ENCODE data around the gene SCT.

DNA sequence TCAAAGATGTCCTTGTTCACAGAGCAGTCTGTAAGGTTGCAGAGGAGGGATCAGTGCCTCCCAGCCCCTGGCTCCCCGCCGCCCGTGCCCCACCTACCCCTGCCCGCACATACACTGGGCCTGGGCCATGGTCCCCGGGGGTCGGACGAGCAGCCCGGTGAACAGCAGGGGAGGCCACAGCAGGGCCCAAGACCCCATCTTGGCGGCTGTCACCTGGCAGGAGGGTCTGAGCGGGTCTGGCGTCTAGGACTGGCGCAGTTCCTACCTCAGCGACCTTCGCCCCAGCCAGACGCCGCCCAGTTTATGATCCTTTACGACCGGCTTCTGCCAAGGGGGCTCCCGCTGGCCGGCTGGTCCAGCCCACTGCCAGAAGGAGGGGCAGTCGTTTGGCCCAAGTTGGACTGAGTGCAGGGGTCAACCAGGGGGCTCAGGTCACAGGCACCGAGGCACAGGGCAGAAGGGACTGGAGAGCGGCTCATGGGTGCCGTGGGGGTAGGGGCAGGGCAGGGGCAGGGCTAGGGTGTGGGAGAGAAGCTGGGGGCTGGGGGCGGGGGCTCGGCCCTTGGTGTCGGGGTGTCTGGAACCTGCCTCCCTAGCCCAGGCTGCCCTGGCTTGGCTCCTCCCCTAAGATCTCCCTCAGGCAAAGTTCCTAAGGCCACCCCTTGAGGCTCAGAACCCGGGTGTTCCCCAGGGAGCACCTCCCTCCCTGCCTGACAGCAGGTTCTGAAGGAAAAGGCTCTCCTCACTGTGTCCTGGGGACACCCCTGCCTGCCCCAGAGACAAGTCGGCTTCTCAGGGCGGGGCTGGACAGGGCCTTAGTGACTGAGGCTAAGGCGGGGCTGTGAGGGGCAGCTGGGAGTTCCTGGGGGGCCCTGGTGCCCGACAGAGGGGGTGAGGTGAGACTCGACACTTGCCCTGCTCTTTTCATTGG, 2.0 kb downstream of the SCT start, which contains the start of gene CDHR5:
- TF ChIP-seq, protein P1, sequence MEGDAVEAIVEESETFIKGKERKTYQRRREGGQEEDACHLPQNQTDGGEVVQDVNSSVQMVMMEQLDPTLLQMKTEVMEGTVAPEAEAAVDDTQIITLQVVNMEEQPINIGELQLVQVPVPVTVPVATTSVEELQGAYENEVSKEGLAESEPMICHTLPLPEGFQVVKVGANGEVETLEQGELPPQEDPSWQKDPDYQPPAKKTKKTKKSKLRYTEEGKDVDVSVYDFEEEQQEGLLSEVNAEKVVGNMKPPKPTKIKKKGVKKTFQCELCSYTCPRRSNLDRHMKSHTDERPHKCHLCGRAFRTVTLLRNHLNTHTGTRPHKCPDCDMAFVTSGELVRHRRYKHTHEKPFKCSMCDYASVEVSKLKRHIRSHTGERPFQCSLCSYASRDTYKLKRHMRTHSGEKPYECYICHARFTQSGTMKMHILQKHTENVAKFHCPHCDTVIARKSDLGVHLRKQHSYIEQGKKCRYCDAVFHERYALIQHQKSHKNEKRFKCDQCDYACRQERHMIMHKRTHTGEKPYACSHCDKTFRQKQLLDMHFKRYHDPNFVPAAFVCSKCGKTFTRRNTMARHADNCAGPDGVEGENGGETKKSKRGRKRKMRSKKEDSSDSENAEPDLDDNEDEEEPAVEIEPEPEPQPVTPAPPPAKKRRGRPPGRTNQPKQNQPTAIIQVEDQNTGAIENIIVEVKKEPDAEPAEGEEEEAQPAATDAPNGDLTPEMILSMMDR (IDR thresholded peaks at IDR 0.05): no peak
- no peak for TF ChIP-seq POLR2A (IDR thresholded peaks at IDR 0.05)
